Activated T-cell treated with anti-CD3 and anti-CD28 coated beads for 48 hours (primary cell): ENCODE data around the gene SLC44A5.
"Not testable (repeated sequence)": the region's sequence is repeated elsewhere in the genome, so short reads cannot be mapped to it uniquely, and the experiment has no call there.

Source experiments
- DNase-seq: peaks from one replicate; pipeline ENCODE4 v3.0.0-alpha.2; 2020; ENCODE audit warnings: low read depth

The SLC44A5 gene

GRCh38 chr1:75449998-75450397 is 160.9 kb downstream of the SLC44A5 start:
- DNase-seq = no peak

- no peak for DNase-seq
Observed at GRCh38 chr1:75444220-75444619, 166.7 kb downstream of the SLC44A5 start.

DNA sequence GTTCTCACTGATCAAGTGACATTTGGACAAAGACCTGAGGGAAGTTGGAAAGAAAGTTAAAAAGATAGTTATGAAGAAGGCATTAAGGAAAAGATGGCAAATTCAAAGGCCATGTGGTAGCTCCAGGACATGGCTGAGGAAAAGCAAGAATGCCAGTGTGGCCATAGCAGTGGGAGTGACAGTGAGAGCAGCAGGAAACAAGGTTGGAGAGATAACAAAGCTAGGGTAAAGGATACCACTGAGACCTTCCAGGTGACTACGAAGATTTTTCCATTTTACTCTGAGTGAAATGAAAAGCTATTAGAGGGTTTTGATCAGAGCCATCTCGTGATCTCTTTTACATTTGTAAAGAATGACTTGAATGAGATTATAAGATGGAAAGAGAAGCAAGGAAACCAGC is 170.6 kb downstream of the SLC44A5 start:
- DNase-seq = no peak

GRCh38 chr1:75438355-75438754 is 172.6 kb downstream of the SLC44A5 start:
- no peak for DNase-seq

GRCh38 chr1:75431843-75432242 is 179.1 kb downstream of the SLC44A5 start:
- DNase-seq = no peak

- DNase-seq = no peak
Observed at GRCh38 chr1:75430526-75430925, 180.4 kb downstream of the SLC44A5 start.

GRCh38 chr1:75426688-75427087 is 184.2 kb downstream of the SLC44A5 start:
- no peak for DNase-seq

- no peak for DNase-seq
Observed at GRCh38 chr1:75425001-75425650, 185.8 kb downstream of the SLC44A5 start.

GRCh38 chr1:75423616-75424015 is 187.3 kb downstream of the SLC44A5 start:
- no peak for DNase-seq

- no peak for DNase-seq
Observed at GRCh38 chr1:75423136-75423535, 187.8 kb downstream of the SLC44A5 start.

GRCh38 chr1:75421371-75421770 is 189.5 kb downstream of the SLC44A5 start:
- DNase-seq = no peak

DNA sequence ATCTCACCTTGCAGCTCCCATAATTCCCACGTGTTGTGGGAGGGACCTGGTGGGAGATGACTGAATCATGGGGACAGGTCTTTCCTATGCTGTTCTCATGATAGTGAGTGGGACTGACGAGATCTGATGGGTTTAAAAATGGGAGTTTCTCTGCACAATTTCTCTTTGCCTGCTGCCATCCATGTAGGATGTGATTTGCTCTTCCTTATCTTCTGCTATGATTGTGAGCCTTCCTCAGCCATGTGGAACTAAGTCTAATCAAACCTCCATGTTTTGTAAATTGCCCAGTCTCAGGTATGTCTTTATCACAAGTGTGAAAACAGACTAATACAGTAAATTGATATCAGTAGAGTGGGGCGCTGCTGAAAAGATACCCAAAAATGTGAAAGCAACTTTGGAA is 195.7 kb downstream of the SLC44A5 start:
- no peak for DNase-seq

GRCh38 chr1:75412616-75413015 is 198.3 kb downstream of the SLC44A5 start:
- no peak for DNase-seq

DNA sequence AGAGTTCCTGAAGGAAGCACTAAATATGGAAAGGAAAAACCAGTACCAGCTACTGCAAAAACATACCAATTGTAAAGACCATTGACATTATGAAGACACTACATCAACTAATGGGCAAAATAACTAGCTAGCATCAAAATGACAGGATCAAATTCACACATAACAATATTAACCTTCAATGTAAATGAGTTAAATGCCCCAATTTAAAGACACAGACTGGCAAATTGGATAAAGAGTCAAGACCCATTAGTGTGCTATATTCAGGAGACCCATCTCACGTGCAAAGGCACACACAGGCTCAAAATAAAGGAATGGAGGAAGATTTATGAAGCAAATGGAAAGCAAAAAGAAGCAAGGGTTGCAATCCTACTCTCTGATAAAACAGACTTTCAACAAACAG is 206.2 kb downstream of the SLC44A5 start:
- DNase-seq = not testable (repeated sequence)

- DNase-seq = not testable (repeated sequence)
Observed at GRCh38 chr1:75403147-75403646, 207.7 kb downstream of the SLC44A5 start.

GRCh38 chr1:75400716-75401115 is 210.2 kb downstream of the SLC44A5 start:
- no peak for DNase-seq

DNA sequence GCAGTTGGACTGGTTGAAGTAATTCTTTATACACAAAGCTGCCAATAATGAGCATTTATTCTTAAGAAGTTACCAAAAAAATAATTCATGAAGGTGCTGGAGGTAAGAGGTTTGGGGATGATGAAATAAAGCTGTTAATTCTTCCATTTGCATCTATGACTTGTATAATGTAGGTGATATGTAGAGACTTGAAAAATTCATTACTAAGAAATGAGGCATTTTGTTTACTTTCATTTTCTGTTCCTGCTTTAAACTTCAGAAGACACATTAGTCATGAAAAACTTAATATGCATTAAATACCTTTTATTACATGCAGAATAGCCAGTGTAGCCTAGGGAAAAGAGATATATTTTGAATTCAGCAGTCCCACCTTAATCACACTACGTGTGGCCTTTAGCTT is 214.2 kb downstream of the SLC44A5 start:
- no peak for DNase-seq

DNA sequence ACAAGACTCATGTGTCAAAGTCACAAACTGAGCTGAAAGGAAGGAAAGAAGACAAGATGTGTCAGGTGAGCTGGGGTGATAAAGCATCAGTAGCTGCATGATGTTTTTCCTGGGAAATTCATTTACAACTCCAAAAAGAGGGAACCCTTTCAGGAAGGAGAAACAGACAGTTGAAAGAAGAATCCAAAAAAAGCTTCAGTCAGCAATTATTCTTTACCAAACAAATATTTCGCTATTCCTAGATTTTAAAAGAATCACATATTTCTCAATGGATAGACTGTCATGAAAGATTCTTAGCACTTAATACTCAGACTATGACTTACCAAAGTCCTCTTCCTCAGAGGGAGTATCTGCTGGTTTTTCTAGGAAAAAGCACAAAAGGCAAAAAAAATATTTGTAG is 214.7 kb downstream of the SLC44A5 start:
- DNase-seq = no peak

DNA sequence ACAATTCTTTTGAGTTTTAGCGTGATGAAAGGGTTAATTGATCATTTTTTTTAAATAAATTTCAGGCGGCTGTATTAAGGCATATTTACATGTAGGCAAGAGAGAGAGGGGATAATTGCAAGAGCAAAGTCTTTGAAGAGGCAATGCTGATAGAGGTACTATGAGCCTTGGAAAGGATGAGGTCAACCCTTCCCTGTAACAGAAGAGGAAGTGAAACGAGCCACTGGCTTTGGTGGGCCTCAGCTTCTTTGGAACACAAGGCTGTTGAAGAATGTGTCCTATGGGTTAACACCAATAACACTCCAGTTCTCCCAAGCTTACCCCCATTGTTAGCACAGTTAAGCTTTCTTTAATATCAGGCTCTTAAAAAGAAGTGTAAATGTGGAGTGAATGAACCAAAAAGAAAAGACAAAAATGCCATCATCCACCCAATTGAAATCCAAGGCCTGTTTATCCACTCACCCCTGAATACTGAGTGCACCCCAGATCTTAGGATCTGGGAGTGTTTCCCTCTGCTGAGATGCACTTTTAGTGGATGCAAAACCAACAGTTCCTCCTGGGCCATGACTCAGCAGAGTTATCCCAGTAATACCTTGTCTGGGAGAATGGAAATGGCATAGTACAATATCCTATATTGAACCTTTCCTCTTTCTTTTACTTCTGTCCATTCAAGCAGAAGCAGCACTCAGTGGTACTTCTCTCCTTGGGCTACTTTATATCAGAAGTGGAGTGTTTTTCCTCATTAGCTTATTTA is 216.4 kb downstream of the SLC44A5 start:
- no peak for DNase-seq

GRCh38 chr1:75392278-75392677 is 218.6 kb downstream of the SLC44A5 start:
- DNase-seq = no peak

DNA sequence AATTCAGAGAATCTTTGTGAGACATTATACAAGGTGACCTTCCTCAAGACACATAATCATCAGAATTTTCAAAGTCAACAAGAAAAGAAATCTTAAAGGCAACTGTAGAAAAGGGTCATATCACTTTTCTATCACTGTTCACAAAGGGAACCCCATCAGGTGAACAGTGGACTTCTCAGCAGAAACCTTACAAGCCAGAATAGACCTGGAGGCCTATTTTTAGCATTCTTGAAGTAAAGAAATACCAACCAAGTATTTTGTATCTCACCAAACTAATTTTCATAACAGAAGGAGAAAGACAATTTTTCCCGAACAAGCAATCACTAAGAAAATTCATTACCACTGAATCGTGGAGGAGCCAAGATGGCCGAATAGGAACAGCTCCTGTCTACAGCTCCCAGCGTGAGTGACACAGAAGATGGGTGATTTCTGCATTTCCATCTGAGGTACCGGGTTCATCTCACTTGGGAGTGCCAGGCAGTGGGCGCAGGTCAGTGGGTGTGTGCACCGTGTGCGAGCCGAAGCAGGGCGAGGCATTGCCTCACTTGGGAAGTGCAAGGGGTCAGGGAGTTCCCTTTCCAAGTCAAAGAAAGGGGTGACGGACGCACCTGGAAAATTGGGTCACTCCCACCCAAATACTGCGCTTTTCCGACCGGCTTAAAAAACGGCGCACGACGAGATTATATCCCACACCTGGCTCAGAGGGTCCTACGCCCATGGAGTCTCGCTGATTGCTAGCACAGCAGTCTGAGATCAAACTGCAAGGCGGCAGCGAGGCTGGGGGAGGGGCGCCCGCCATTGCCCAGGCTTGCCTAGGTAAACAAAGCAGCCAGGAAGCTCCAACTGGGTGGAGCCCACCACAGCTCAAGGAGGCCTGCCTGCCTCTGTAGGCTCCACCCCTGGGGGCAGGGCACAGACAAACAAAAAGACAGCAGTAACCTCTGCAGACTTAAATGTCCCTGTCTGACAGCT is 235.2 kb downstream of the SLC44A5 start:
- not testable (repeated sequence) for DNase-seq

DNA sequence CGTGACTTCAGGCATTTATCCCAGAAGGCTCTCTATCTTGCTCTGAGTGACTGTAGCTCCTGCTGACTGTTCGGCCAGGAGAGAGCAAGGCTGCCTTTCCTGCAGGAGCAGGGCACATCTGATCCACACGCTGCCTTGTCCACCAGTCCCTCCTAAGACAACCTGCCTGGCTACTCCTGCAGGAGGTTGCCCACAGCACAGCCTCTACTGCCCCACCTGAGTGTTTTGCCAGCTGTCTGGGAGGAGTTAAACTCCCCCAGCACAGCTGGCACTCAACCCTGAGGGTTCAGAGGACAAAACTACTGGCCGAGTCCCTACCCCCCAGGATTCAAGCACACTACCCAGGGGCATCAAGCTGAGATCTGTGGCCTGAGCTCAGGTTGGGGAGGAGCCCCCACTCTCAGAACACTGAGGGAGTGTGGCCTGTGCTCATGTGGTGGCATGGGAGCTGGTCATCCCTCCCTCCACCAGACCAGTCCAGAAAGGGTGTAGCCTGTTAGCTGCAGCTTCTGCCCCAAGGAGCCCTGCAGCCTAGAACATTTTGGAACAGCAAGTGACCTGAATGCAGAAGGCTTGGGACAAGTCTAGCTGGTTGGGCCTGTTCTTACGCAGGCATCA is 237.3 kb downstream of the SLC44A5 start:
- no peak for DNase-seq
